GM20000 (cell line): Measurements from ENCODE around the gene TBC1D16.

ENCODE experiments used
- DNase-seq: peaks from one replicate; pipeline ENCODE4 v3.0.0; 2012; ENCODE audit warnings: low spot score
- CTCF ChIP-seq: IDR thresholded peaks from 2 replicates; pipeline ENCODE4 v1.5.1; 2012; ENCODE audit warnings: mild to moderate bottlenecking, control low read depth; ENCODE audit errors: extremely low read depth, missing control alignments

TBC1D16 gene

GRCh38 chr17:80010283-80010858 is 25.3 kb downstream of the TBC1D16 start:
- no peak for DNase-seq
- no peak for TF ChIP-seq CTCF

GRCh38 chr17:80009391-80010282 is 26.0 kb downstream of the TBC1D16 start:
- TF ChIP-seq CTCF = no peak
- no peak for DNase-seq

GRCh38 chr17:80008848-80009247 is 26.8 kb downstream of the TBC1D16 start:
- no peak for TF ChIP-seq CTCF
- no peak for DNase-seq

- TF ChIP-seq CTCF = peak; percentile 95
- peak; percentile 91 for DNase-seq
Measured at GRCh38 chr17:80008383-80008840, 27.3 kb downstream of the TBC1D16 start.

GRCh38 chr17:80007939-80008338 is 27.7 kb downstream of the TBC1D16 start:
- no peak for TF ChIP-seq CTCF
- DNase-seq = no peak

- no peak for DNase-seq
- TF ChIP-seq CTCF = no peak
Measured at GRCh38 chr17:80006811-80007752, 28.6 kb downstream of the TBC1D16 start.
